ENCODE data around the gene COL13A1.

COL13A1 gene

GRCh38 chr10:69885379-69886013 lies 83.8 kb downstream of the COL13A1 start:
- DNase-seq (ENCODE audit: low read depth in 2 of 2): no peak

DNA sequence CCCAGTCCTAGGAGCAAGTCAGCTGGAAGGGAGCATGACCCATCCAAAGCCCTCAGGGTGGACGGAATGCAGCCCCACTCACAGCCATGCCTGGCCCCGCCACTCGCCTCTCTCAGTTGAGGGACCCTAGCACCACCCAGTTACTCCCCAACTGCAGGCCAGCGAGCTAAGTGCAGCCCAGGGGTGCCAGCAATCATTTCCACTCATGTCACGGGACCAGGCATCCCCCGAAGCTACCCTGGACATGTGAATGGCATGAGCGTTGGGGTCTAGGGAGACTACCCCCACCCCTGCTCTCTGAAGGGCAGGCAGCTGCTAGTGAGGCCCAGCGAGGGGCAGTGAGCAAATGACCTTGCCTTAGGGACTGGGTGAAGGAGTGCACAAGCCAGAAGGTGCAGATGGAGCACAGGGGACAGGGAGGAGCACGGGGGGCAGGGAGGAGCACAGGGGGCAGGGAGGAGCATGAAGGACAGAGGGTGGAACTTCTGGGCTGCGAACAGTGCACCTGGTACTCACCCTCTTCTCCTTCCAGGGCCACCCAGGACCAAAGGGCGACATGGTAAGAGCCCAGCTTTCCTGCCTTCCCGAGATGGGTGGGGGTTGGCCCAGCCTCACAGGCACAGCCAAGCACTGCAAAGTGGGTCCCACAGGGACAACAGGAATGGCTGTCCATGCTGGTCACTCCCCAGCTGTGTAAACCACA lies 87.3 kb downstream of the COL13A1 start:
- no peak for DNase-seq (ENCODE audit: low read depth in 2 of 2)

GRCh38 chr10:69890065-69890847 lies 88.5 kb downstream of the COL13A1 start:
- no peak for DNase-seq (ENCODE audit: low read depth in 2 of 2)

GRCh38 chr10:69891057-69891617 lies 89.4 kb downstream of the COL13A1 start:
- DNase-seq (ENCODE audit: low read depth in 2 of 2): no peak

DNA sequence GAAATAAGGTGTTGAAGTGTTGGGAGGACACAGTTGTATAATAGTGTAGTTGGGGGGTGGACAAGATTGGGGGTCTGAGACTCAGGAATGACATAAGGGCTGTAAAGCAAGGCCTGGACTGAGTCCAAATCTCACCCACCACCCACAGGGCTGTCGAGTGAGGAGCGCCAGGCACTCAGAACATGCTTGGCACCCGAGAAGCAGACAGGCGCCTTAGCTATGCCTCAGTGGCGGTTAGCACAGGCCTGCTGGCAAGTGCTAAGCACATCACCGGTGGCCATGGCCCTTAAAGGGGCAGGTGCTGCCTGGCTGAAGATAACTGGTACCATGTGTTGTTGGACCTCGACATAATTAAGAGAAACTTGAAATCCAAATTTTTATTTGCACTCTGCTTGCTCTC lies 90.7 kb downstream of the COL13A1 start:
- no peak for DNase-seq (ENCODE audit: low read depth in 2 of 2)

- no peak for DNase-seq (ENCODE audit: low read depth in 2 of 2)
Observed at GRCh38 chr10:69892816-69893215, 91.1 kb downstream of the COL13A1 start.

DNA sequence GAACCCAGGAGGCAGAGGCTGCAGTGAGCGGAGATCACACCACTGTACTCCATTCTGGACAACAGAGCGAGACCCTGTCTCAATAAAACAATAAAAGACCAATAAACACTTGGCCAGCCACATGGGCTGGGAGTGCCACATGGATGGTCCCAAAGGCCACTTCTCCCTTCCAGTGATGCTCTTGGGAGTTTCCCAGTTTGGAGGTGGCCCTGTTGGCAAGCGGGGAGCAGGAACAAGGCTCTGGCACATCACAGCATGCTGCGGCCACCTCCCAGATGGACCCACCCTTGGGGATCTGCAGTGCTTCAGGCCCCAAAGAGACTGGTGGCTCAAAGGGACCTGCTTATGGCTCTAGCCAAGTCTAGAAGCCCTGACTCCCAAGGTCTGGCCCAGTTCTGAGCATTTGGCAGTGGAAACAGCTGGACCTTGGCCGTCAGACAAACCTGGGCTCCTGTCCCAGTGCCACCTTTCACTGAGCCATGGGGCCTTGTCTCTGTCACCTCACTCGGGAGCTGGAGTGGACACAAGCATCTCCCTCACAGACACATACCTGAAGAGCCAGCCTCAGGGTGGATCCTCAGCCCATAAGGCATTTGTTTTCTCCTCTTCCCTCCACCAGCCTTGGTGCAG lies 91.7 kb downstream of the COL13A1 start:
- DNase-seq (ENCODE audit: low read depth in 2 of 2): no peak

GRCh38 chr10:69894156-69894555 lies 92.5 kb downstream of the COL13A1 start:
- DNase-seq (ENCODE audit: low read depth in 2 of 2): no peak

- no peak for DNase-seq (ENCODE audit: low read depth in 2 of 2)
Observed at GRCh38 chr10:69895759-69896158, 94.1 kb downstream of the COL13A1 start.

- no peak for DNase-seq (ENCODE audit: low read depth in 2 of 2)
Observed at GRCh38 chr10:69896606-69897231, 95.0 kb downstream of the COL13A1 start.

DNA sequence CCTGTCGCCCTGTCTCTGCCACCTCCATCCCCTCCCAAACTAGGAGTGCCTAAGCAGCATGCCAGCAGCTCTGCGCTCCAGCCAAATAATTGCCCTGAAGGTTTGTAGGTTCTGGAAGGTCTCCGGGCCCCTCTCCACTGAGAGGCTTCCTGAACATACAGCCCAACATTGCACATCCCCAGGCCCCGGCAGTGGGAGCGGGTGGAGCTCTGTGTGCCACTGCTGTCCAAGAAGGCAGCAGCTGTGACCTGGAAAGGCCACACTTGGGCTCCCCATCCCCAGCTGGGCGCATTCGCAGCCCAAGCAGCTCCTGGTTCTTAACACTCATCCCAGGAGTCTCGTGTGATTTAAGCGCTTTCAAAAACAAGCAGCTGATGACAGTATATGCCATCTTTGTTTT lies 95.7 kb downstream of the COL13A1 start:
- no peak for DNase-seq (ENCODE audit: low read depth in 2 of 2)

DNA sequence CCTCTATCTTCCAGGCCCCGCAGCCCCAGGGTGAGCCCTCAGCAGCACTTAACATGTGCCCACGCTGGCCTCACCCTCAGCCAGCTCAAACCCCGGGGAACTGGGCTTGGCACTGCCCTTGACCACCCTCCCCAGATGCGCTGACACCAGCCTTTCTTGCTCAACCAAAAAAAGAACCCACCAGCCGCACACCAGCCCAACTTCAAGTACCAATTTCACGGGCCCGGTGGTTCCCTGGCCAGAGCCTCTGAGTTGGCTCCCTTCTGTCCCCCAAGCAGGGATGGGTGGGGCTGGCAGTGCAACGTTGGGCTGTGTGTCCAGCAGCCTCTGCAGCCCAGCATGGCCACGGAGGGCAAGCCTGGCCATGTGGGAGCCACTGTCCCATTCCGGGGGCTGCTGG lies 96.3 kb downstream of the COL13A1 start:
- no peak for DNase-seq (ENCODE audit: low read depth in 2 of 2)

DNA sequence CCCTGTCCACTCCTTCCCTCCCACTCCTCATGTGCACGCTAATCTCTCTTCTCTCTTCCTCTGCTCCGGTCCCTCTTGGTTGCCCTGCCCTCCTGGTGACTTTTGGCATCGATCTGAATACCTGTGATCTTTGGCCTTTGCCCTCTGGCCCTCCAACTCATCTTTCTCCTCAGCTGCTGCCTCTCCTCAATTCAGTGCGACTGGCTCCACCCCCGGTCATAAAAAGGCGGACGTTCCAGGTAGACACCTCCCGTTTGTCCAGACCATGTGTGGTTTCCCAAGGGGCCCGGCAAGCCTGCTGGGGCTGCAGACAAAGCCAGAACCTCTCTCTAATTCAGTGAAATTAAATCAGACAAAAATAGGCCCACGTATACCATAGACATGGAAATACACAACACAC lies 96.8 kb downstream of the COL13A1 start:
- DNase-seq (ENCODE audit: low read depth in 2 of 2): no peak

GRCh38 chr10:69898941-69899340 lies 97.2 kb downstream of the COL13A1 start:
- DNase-seq (ENCODE audit: low read depth in 2 of 2): no peak

DNA sequence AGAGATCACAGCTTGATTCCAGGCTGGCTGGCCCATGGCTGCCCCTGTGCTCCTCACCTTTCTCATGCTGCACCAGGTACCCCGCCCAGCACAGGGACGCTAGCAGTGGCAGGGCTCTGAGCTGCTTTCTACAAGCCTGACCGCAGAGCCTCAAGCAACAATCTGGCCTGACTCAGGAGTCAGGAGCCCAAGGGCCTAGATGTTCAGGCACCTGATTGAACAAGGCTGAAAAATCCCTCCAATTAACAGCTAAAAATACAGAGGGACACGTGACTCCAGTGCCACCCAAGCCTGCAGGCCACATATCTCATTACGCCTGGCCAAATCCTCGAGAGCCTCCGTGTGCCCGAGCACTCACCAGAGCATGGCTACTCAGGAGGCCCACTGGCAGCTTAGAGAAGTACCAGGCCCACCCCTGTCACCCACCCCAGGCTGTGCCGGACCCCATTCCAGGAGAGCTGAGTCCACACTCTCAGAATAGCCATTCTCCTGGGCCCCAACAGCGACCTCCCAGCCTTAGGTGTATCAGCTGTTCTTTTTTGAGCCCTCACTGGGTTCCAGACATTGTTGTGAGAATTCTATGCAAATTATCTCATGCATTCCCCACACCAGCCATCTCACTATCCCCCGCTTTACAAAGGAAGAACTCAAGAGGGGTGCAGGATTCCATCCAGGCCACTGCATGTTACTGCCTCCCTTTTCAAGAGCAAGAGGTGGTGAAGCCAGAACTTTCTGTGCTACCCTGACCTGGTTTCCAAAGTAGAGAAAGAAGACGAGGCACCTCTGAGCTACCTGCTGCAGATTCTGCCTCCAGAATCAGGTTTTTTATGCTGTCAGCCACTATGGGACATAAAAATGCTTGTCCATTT lies 98.3 kb downstream of the COL13A1 start:
- DNase-seq (ENCODE audit: low read depth in 2 of 2): no peak

DNA sequence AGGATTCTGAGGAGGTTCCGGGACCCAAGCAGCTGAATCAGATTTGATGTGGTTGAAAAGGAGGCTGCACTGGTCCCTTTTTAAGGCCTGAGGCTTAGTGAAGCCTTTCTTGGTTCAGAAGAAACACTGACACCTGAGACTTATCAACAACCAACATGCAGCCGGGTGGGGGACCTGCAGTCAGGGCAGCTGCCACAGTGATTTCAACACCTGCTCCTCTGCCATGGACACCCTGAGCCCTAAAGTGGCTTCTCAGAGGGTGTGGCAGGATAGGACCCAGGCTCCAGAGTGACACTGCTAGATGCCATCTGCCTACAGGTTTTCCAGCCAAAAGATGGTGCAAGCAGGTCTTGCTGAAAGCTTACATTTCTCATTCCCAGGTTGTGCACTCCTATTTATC lies 99.3 kb downstream of the COL13A1 start:
- no peak for DNase-seq (ENCODE audit: low read depth in 2 of 2)

- no peak for DNase-seq (ENCODE audit: low read depth in 2 of 2)
Observed at GRCh38 chr10:69901628-69902505, 100.2 kb downstream of the COL13A1 start.

DNA sequence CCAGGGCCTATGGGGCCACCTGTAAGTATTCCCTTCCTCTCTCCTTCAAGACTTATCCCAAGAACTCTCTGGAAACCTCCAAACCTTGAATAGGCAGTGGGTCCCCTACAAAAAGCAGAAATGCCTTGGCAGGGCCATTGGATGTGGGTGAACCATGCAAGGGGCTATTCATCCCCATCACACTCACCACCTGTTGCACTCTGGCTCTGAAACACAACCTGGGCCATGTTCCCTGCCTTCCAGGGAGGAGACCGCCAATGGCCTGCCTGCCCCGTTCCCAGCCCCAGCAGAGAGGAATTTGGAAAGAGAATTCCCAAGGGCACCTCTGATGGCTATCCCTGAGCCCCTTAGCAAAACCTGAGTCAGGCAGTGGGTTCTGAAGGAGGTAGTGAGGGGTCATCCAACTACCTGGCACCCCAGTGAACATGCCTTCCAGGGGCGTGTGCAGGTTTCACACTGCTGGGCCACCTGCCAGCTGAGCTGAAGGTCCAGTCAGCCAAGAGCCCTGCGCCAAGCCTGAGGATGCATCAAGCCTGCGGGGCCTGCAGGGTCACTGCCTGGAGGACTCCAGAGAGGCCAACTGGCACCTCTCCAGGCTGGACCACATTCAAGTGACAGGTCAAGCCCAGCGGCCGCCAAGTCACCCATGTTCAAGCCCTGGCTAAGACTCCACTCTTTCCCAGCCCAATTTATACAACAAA lies 101.3 kb downstream of the COL13A1 start:
- DNase-seq (ENCODE audit: low read depth in 2 of 2): no peak

- DNase-seq (ENCODE audit: low read depth in 2 of 2): no peak
Observed at GRCh38 chr10:69904533-69904932, 102.8 kb downstream of the COL13A1 start.

Measured in activated CD4-positive, alpha-beta T cell treated with anti-CD3 and anti-CD28 coated beads for 24 hours (primary cell).